Measurements from ENCODE around the gene SCYL3. TPM values are rescaled to one million over a fixed set of nuclear protein-coding genes. Genes with fewer than 3 reads are reported as not detected.
"Not testable (repeated sequence)": the region's sequence is repeated elsewhere in the genome, so short reads cannot be mapped to it uniquely, and the experiment has no call there.

Gene SCYL3
- total RNA-seq, 2 experiments from 2014 or later: 11.1 to 12.4 TPM

DNA sequence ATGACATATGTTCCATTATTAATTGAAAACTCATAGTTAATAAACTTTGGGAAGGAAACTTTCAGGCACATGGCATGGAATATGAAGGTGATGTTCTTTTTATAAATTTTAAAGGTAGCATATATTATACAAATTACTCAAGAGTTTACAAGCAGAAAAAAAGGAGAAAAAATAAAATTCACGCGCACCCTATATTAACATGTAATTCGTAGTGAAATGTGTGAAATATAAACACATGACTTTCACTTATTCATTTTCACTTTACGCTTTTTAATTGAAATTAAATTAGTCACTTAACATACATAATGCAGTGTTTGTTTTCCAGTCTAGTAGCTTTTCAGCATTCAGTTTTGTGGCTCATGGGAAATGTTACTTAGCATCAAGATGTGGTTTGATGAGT is 27.4 kb upstream of the SCYL3 start:
- ChIA-PET POLR2A (no interaction called here), CTCF (interaction anchor here (0.6 kb wide), 1 partner anchor 1472 kb away, joined by 4 read pairs; no protein-coding TSS in a partner anchor)
- Mint-ChIP-seq H3K4me3 (no peak overlapping the region), H3K4me1 (ENCODE audit: low read depth) (peaks cover 2% of the 10 kb centered on the region), H3K27ac (no peak overlapping the region), H3K27me3 (no peaks in the 10 kb centered on the region), H3K9me3 (no peaks in the 10 kb centered on the region), H3K36me3 (peaks cover 4% of the 10 kb centered on the region)
- intact Hi-C loops (cut with micrococcal nuclease): no loop called here
- no peak for DNase-seq

DNA sequence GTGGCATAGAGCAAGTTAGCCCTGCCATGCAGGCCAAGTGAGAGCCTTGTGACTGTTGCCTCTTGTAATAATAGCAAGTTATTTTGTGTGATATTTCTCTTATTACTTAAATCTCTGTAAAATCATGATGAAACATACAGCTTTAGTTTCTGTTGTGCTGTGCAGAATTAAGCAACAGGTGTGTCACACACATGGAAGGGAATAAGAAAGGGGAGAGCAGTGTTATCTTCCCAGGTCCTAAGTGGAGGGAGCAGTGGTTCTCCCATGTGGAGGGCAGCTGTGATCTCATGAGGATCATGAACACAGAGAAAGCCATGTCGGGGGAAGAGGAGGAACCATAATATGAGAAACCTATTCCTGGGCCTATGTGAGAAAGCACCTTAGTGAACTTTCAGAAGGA is 25.2 kb upstream of the SCYL3 start:
- CTCF ChIA-PET: interaction anchor here (0.7 kb wide), 1 partner anchor 26 kb away, joined by 3 read pairs; no protein-coding TSS in a partner anchor
- Mint-ChIP-seq H3K4me1 (ENCODE audit: low read depth) (peaks cover 13% of the 10 kb centered on the region), H3K27me3 (no peaks in the 10 kb centered on the region), H3K36me3 (peaks cover 4% of the 10 kb centered on the region), H3K9me3 (no peaks in the 10 kb centered on the region), H3K27ac (no peak overlapping the region), H3K4me3 (no peak overlapping the region)
- POLR2A ChIA-PET: interaction anchor here (0.5 to 1.4 kb wide), 2 partner anchors 25 to 30 kb away, joined by 3 read pairs; partner anchors contain the start of gene SCYL3
- intact Hi-C loops (cut with micrococcal nuclease): no loop called here
- DNase-seq: no peak

DNA sequence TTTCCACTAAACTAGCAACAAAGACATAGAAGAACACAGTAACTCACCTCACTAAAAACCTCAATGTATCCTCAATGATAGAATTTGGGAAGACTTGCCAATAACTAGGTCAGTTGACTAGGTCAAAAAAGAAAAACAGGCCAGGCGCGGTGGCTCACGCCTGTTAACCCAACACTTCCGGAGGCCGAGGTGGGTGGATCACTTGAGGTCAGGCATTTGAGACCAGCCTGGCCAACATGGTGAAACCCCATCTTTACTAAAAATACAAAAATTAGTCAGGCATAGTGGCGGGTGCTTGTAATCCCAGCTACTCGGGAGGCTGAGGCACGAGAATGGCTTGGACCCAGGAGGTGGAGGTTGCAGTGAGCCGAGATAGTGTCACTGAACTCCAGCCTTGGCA is 24.5 kb upstream of the SCYL3 start:
- H3K4me3 Mint-ChIP-seq; H3K27ac Mint-ChIP-seq; POLR2A ChIA-PET; intact Hi-C loops (cut with micrococcal nuclease); H3K36me3 Mint-ChIP-seq; H3K27me3 Mint-ChIP-seq; DNase-seq; H3K9me3 Mint-ChIP-seq: not testable (repeated sequence)
- peaks cover 13% of the 10 kb centered on the region for H3K4me1 Mint-ChIP-seq (ENCODE audit: low read depth)
- CTCF ChIA-PET: interaction anchor here (0.6 to 0.7 kb wide), 2 partner anchors 26 to 596 kb away, joined by 3 to 4 read pairs; no protein-coding TSS in a partner anchor

DNA sequence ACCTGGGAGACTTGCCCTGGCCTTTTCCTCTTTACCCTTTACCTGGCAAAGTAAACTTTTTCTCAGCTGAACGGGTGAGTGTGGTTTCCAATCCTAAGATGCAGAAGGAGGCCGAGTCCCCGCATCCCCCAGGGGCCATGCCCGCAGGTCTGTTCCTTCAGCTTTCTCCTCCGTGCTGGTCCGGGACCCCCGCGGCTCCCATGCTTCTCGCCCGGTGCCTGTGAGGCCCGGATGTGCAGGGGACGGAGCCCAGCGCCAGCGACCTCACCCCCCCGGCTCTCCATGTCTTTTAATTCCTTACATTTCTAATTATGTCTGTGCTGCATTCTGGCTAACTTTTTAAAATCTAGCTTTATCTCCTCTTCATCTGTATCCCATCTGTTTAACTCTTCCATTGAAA is 21.5 kb upstream of the SCYL3 start:
- H3K27me3 Mint-ChIP-seq: no peaks in the 10 kb centered on the region
- ChIA-PET CTCF (no interaction called here), POLR2A (interaction anchor here (1.2 kb wide), 1 partner anchor 21 kb away, joined by 3 read pairs; the partner anchor contains the start of gene SCYL3)
- peaks cover 4% of the 10 kb centered on the region for H3K9me3 Mint-ChIP-seq
- no peak overlapping the region for H3K4me3 Mint-ChIP-seq
- intact Hi-C loops (cut with micrococcal nuclease): no loop called here
- H3K36me3 Mint-ChIP-seq: peaks cover 4% of the 10 kb centered on the region
- DNase-seq: no peak
- no peak overlapping the region for H3K27ac Mint-ChIP-seq
- peaks cover 14% of the 10 kb centered on the region for H3K4me1 Mint-ChIP-seq (ENCODE audit: low read depth)

DNA sequence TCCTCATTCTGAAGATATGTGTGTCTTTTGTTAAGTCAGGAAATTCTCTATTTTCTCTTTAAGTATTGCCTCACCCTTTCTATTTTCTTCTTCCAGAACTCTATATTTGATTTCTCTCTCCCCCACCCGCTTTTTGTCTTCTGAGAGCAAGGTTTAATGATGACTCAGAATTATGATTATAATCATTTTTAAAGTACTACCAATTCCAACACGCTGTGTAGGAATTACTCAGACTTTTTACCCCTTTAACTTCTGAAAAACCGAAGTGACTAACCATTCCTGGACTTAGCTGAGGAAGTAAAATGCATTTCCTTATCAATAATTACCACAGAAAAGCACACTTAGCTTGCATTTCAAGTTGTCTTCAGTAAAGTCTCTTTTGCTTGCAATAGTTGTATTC is 20.8 kb upstream of the SCYL3 start:
- H3K27me3 Mint-ChIP-seq: no peaks in the 10 kb centered on the region
- peaks cover 4% of the 10 kb centered on the region for H3K9me3 Mint-ChIP-seq
- no peak overlapping the region for H3K4me3 Mint-ChIP-seq
- H3K27ac Mint-ChIP-seq: no peak overlapping the region
- intact Hi-C loops (cut with micrococcal nuclease): no loop called here
- peaks cover 14% of the 10 kb centered on the region for H3K4me1 Mint-ChIP-seq (ENCODE audit: low read depth)
- no peak for DNase-seq
- ChIA-PET CTCF (no interaction called here), POLR2A (interaction anchor here (1.2 kb wide), 1 partner anchor 21 kb away, joined by 3 read pairs; the partner anchor contains the start of gene SCYL3)
- H3K36me3 Mint-ChIP-seq: peaks cover 4% of the 10 kb centered on the region

DNA sequence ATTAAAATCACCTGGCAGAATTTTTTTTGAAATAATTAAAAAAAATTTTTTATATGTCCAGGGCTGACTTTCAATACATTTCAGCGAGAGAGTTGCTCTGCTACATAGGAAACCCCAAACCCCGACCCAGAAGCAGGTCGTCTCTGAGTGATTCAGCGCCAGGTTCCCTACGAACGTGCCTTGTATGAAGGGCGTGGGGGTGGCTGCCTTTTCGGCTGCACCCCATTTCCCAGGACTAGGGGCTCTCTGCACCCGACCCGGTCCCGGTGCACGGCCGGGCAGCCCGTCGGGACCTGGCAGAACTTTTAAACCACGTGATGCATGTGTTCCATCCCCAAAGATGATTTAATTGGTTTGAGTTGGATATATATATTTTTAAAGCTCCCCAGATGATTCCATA is 15.8 kb upstream of the SCYL3 start:
- Mint-ChIP-seq H3K27me3 (no peaks in the 10 kb centered on the region), H3K4me3 (no peak overlapping the region), H3K9me3 (peaks cover 9% of the 10 kb centered on the region), H3K36me3 (no peaks in the 10 kb centered on the region), H3K27ac (no peak overlapping the region), H3K4me1 (ENCODE audit: low read depth) (peaks cover 15% of the 10 kb centered on the region)
- CTCF ChIA-PET: interaction anchor here (1.2 kb wide), 2 partner anchors 13 to 19 kb away, joined by 4 to 5 read pairs; no protein-coding TSS in a partner anchor
- intact Hi-C loops (cut with micrococcal nuclease): no loop called here
- no peak for DNase-seq
- POLR2A ChIA-PET: no interaction called here

DNA sequence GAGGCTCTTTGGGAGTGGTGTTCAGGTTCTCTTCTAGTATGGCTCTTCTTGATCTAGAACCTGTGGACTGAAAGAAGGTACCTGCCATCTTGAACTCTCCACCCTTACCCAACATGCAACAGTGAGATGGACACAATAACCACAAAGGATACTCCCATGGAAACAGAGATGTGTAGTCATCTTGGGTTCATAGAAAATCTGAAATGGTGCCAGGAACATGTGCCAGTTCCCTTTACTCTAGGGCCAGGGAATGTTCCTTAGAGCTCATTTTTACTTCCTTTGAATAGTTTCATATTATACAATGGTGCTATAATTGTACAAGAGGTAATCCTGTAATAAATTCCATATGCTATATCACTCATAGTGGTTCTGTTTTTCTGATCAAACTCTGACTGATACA is 13.2 kb upstream of the SCYL3 start:
- Mint-ChIP-seq H3K36me3 (no peaks in the 10 kb centered on the region), H3K9me3 (peaks cover 7% of the 10 kb centered on the region), H3K4me1 (ENCODE audit: low read depth) (peaks cover 25% of the 10 kb centered on the region), H3K27me3 (no peaks in the 10 kb centered on the region), H3K27ac (no peak overlapping the region), H3K4me3 (no peak overlapping the region)
- ChIA-PET POLR2A (no interaction called here), CTCF (interaction anchor here (1.1 kb wide), 1 partner anchor 22 kb away, joined by 5 read pairs; no protein-coding TSS in a partner anchor)
- no peak for DNase-seq
- intact Hi-C loops (cut with micrococcal nuclease): no loop called here

DNA sequence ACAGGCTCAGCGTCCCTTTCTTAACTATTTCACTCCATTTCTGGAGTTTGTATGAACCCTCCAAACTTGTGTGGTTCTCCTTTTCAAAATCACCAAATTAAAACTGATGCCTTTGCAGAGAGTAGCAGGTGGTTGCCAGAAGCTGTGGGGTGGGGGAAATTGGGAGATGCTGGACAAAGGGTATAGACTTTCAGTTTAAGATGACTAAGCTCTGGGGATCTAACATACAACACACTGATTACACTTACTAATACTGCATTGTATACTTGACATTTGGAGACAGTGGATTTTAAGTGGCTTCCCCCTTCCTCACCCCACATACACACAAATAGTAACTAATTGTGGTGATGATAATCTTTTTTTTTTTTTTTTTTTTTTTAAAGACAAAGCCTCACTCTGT is 11.1 kb upstream of the SCYL3 start:
- Mint-ChIP-seq H3K9me3 (peaks cover 5% of the 10 kb centered on the region), H3K27ac (no peak overlapping the region), H3K4me3 (no peak overlapping the region), H3K36me3 (no peaks in the 10 kb centered on the region), H3K4me1 (ENCODE audit: low read depth) (peaks cover 23% of the 10 kb centered on the region), H3K27me3 (no peaks in the 10 kb centered on the region)
- no peak for DNase-seq
- intact Hi-C loops (cut with micrococcal nuclease): no loop called here
- POLR2A ChIA-PET: no interaction called here
- CTCF ChIA-PET: no interaction called here

DNA sequence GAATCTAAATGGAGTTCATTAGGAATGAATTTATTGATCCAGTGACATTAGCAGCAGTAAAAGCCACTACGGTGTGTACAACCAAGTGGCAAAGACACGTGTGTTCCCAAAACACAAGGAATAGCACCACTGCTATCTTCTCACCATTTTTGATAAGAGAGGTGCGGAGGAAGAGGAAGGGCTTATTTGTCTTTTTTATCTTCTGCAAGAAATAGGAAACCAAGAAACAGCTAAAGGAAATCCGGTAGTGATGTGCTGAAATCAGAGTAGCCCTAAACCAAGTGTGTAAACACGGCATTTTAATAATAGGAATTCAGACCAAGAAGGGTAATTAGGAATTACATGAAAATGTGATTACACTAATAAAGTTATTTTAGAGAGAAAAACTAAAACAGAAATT is 9.1 kb upstream of the SCYL3 start:
- Mint-ChIP-seq H3K36me3 (no peaks in the 10 kb centered on the region), H3K4me1 (ENCODE audit: low read depth) (peaks cover 14% of the 10 kb centered on the region)
- POLR2A ChIA-PET: interaction anchor here (1.0 to 1.5 kb wide), 2 partner anchors 8 to 11 kb away, joined by 5 read pairs; partner anchors contain the start of gene SCYL3

DNA sequence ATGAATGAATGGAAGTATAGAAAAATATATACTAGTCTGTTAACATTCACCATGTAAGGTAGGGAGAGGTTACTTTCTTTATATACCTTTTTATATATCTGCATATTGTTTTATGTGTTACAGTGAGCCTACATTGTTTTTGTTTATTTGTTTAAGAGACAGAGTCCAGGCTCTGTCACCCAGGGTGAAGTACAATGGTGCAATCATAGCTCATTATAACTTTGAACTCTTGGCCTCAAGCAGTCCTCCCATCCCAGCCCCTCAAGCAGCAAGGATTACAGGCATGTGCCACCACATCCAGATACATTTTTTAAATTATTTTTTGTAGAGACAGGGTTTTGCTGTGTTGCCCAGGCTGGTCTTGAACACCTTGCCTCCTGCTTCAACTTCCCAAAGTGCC is 7.4 kb upstream of the SCYL3 start:
- peaks cover 3% of the 10 kb centered on the region for H3K9me3 Mint-ChIP-seq
- H3K4me1 Mint-ChIP-seq (ENCODE audit: low read depth): peaks cover 14% of the 10 kb centered on the region
- ChIA-PET POLR2A (no interaction called here), CTCF (no interaction called here)
- H3K27ac Mint-ChIP-seq: no peak overlapping the region
- no peaks in the 10 kb centered on the region for H3K27me3 Mint-ChIP-seq
- H3K4me3 Mint-ChIP-seq: no peak overlapping the region
- no peaks in the 10 kb centered on the region for H3K36me3 Mint-ChIP-seq
- no peak for DNase-seq
- intact Hi-C loops (cut with micrococcal nuclease): no loop called here

More for the DNA sequence above, 9.1 kb upstream of the SCYL3 start:
- intact Hi-C loops (cut with micrococcal nuclease): no loop called here
- peaks cover 5% of the 10 kb centered on the region for H3K9me3 Mint-ChIP-seq
- DNase-seq: no peak
- no peaks in the 10 kb centered on the region for H3K27me3 Mint-ChIP-seq
- CTCF ChIA-PET: no interaction called here
- H3K27ac Mint-ChIP-seq: no peak overlapping the region
- no peak overlapping the region for H3K4me3 Mint-ChIP-seq

DNA sequence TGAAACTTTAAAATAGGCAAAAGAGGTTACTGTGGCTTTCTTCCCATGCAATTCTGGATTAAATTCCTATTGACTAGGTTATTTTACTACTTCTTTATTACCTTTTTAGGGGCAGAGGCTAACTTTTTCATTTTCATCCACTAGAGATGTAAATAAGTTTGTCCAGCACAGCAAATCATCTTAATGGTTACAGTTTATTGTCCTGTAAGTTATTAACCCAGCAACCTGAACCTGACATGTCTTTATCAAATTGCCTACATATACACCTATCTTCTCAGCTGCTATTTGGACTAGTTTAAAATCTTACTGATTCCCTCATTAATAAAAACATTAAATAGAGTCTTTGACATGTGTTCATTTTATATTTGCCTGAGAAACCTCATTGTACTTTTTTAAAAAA is 6.9 kb upstream of the SCYL3 start:
- no peak overlapping the region for H3K4me3 Mint-ChIP-seq
- peaks cover 2% of the 10 kb centered on the region for H3K9me3 Mint-ChIP-seq
- ChIA-PET CTCF (no interaction called here), POLR2A (no interaction called here)
- H3K36me3 Mint-ChIP-seq: no peaks in the 10 kb centered on the region
- peaks cover 14% of the 10 kb centered on the region for H3K4me1 Mint-ChIP-seq (ENCODE audit: low read depth)
- no peak for DNase-seq
- intact Hi-C loops (cut with micrococcal nuclease): no loop called here
- no peak overlapping the region for H3K27ac Mint-ChIP-seq
- H3K27me3 Mint-ChIP-seq: no peaks in the 10 kb centered on the region

DNA sequence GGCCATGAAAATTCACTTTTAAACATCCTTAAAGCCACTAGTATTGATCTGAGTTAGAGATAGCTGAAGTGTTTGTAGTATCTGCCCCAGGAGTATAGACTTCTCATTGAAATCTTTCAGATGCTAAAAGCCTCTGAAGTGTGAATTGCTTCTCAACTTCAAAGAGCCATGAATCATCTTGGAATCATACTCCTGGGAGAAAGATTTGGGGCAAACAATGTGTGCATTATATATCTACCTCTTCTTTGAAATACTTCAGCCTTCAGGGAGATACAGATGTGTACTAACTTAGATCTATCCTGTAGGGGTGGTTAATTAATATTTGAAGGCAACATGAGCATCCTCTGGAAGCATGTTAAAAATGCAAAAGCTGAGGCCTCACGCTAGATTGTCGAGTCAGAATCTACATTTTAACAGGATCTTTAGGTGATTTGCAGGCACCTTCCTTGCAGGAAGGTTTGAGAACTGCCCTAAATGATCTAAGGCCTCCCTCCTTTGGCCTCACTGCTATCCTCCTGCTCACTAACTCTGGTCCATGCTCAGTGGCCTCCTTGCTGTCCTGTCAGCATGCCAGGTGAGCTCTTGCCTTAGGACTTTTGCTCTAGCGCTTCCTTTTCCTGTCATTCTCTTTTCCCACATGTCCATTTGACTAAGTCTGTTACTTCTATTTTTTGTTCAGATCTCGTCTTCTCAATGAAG is 6.0 kb upstream of the SCYL3 start:
- ChIA-PET CTCF (no interaction called here), POLR2A (no interaction called here)
- H3K4me3 Mint-ChIP-seq: no peak overlapping the region
- no peaks in the 10 kb centered on the region for H3K36me3 Mint-ChIP-seq
- peaks cover 16% of the 10 kb centered on the region for H3K4me1 Mint-ChIP-seq (ENCODE audit: low read depth)
- DNase-seq: no peak
- no peaks in the 10 kb centered on the region for H3K9me3 Mint-ChIP-seq
- no peak overlapping the region for H3K27ac Mint-ChIP-seq
- H3K27me3 Mint-ChIP-seq: no peaks in the 10 kb centered on the region
- intact Hi-C loops (cut with micrococcal nuclease): no loop called here

DNA sequence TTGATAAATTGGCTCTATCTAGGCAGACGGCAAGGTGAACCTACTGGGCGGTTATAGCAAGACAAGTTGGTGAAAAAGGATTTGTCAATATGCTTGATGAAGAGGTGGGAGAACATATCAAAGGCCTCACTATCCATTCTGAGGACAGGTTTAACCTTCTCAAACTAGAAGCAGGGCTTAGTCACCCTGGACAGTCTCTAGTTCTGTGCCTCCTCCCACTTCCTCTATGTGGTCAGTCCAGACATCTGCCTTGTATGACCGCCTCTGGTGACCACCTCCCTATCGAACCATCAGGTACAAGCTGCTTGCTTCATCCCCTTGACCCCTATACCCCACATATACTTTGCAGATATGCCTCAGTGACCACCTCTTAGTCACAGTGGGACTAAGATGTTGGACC is 2.3 kb upstream of the SCYL3 start:
- Mint-ChIP-seq H3K27me3 (no peaks in the 10 kb centered on the region), H3K4me3 (no peak overlapping the region), H3K27ac (no peak overlapping the region), H3K36me3 (peaks cover 5% of the 10 kb centered on the region), H3K9me3 (no peaks in the 10 kb centered on the region), H3K4me1 (ENCODE audit: low read depth) (peaks cover 19% of the 10 kb centered on the region)
- ChIA-PET CTCF (interaction anchor here (0.7 kb wide), 1 partner anchor 12 kb away, joined by 3 read pairs; no protein-coding TSS in a partner anchor), POLR2A (no interaction called here)
- no peak for DNase-seq
- intact Hi-C loops (cut with micrococcal nuclease): no loop called here

Data from activated CD4-positive, alpha-beta memory T cell treated with anti-CD3 and anti-CD28 coated beads for 36 hours (primary cell).